Transverse colon (tissue), 4 donors: Measurements from ENCODE around the gene NOL3.

Experiments
- POLR2A ChIP-seq: fragments of 450-650 bp; IDR thresholded peaks from one replicate; pipeline ENCODE4 v1.6.1; 2016; ENCODE audit warnings: antibody characterized with exemption, mild to moderate bottlenecking, moderate library complexity
- POLR2AphosphoS5 ChIP-seq, 3 donors: sonication (generic); formaldehyde crosslinking; IDR thresholded peaks; one replicate each; pipeline ENCODE4 v1.6.1; 2016; ENCODE audit warnings: antibody characterized with exemption in 3 of 3
- TF ChIP-seq, protein P1 (sequence below), 5 experiments: fragments of 200-600 bp in 3 of 5; fragments of 450-650 bp in 2 of 5; sonication (generic) in 3 of 5; IDR thresholded peaks; 1 replicate in 2 of 5; 2 replicates in 3 of 5; pipeline ENCODE4 v1.5.1; 2016 to 2017; ENCODE audit warnings: antibody characterized with exemption in 5 of 5, inconsistent platforms in 3 of 5, mild to moderate bottlenecking in 2 of 5, moderate library complexity in 1 of 5

DNA sequence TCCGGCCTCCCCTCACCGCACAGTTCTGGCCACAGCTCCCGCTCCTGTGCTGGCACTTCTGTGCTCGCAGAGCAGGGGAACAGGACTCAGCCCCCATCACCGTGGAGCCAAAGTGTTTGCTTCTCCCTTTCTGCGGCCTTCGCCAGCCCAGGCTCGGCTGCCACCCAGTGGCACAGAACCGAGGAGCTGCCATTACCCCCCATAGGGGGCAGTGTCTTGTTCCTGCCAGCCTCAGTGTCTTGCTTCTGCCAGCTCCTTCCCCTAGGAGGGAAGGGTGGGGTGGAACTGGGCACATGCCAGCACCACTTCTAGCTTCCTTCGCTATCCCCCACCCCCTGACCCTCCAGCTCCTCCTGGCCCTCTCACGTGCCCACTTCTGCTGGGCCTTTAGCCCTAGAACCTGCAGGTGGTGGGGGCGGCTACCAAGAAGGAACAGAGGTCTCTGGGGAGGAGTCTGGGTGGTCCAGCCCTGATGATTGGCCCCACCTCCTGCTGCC, 27.9 kb downstream of the NOL3 start:
- TF ChIP-seq, protein P1, sequence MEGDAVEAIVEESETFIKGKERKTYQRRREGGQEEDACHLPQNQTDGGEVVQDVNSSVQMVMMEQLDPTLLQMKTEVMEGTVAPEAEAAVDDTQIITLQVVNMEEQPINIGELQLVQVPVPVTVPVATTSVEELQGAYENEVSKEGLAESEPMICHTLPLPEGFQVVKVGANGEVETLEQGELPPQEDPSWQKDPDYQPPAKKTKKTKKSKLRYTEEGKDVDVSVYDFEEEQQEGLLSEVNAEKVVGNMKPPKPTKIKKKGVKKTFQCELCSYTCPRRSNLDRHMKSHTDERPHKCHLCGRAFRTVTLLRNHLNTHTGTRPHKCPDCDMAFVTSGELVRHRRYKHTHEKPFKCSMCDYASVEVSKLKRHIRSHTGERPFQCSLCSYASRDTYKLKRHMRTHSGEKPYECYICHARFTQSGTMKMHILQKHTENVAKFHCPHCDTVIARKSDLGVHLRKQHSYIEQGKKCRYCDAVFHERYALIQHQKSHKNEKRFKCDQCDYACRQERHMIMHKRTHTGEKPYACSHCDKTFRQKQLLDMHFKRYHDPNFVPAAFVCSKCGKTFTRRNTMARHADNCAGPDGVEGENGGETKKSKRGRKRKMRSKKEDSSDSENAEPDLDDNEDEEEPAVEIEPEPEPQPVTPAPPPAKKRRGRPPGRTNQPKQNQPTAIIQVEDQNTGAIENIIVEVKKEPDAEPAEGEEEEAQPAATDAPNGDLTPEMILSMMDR (IDR thresholded peaks at IDR 0.05): peak; percentile 56 to 97 (median 80)
- TF ChIP-seq POLR2A (no peak), POLR2AphosphoS5 (IDR thresholded peaks at IDR 0.05) (peak in 2 of 3 donors; percentile 8 to 13)
